H1 (cell line): Measurements from ENCODE around the gene CDC27. TPM values are rescaled to one million over a fixed set of nuclear protein-coding genes. Genes with fewer than 3 reads are reported as not detected.

Source experiments
- CTCF ChIA-PET: fragments of 300-600 bp; sonication (Branson Sonifier 250); formaldehyde crosslinking; loops from one replicate; lab custom pipeline; 2021; ENCODE audit not compliant: partially characterized antibody; lab: Charles Lee
- POLR2A ChIA-PET: fragments of 300-600 bp; sonication (Branson Sonifier 250); formaldehyde crosslinking; loops from one replicate; lab custom pipeline; 2021; ENCODE audit warnings: inconsistent platforms; ENCODE audit not compliant: partially characterized antibody; lab: Charles Lee
- DNase-seq, 2 experiments: peaks; one replicate each; pipeline versions ENCODE4 v3.0.0 to v3.0.0-alpha.2; 2010 to 2022; ENCODE audit warnings: low spot score in 2 of 2, low read depth in 1 of 2, mixed read lengths in 1 of 2
- FAIRE-seq: peaks from 2 replicates; lab custom pipeline; 2011; peaks lifted over from hg19 to GRCh38; lab: Jason Lieb, UNC
- H2AFZ ChIP-seq: 2 replicates; pipeline ENCODE4 v1.8.1; 2012; ENCODE audit warnings: low read length, inconsistent platforms
- H2AK5ac ChIP-seq: 2 replicates; pipeline ENCODE4 v1.6.1; 2013; ENCODE audit warnings: low read depth, low read length
- H2BK120ac ChIP-seq: replicated peaks from 2 replicates; pipeline ENCODE3; 2013; ENCODE audit warnings: low read depth, low read length, inconsistent platforms
- H2BK12ac ChIP-seq: 2 replicates; pipeline ENCODE4 v1.6.1; 2013; ENCODE audit warnings: low read depth, low read length
- H2BK15ac ChIP-seq: 2 replicates; pipeline ENCODE4 v1.6.1; 2013; ENCODE audit warnings: low read length
- H2BK20ac ChIP-seq: 2 replicates; pipeline ENCODE4 v1.6.1; 2013; ENCODE audit warnings: low read length
- H2BK5ac ChIP-seq: 2 replicates; pipeline ENCODE4 v1.6.1; 2013; ENCODE audit warnings: low read depth, low read length
- H3K14ac ChIP-seq: 2 replicates; pipeline ENCODE4 v1.6.1; 2013; ENCODE audit warnings: inconsistent platforms; ENCODE audit not compliant: insufficient read length
- H3K18ac ChIP-seq: 2 replicates; pipeline ENCODE4 v1.6.1; 2013; ENCODE audit warnings: low read length; ENCODE audit errors: extremely low read depth
- H3K23ac ChIP-seq: 2 replicates; pipeline ENCODE4 v1.6.1; 2013; ENCODE audit warnings: inconsistent platforms; ENCODE audit not compliant: insufficient read length
- H3K23me2 ChIP-seq: 2 replicates; pipeline ENCODE4 v1.6.1; 2013; ENCODE audit warnings: low read depth, low read length
- H3K27ac ChIP-seq: 2 replicates; pipeline ENCODE4 v1.6.1; 2011; ENCODE audit warnings: low read depth, low read length, inconsistent platforms
- H3K27me3 ChIP-seq, 4 experiments: replicated peaks in 1 of 4; 1 replicate in 1 of 4; 2 replicates in 3 of 4; pipeline versions ENCODE4 v1.6.1 to v1.8.1; 2011 to 2013; ENCODE audit warnings: low read length in 3 of 4, mild to moderate bottlenecking in 3 of 4, inconsistent platforms in 2 of 4, mixed read lengths in 2 of 4, moderate library complexity in 1 of 4; ENCODE audit not compliant: control insufficient read depth in 3 of 4, insufficient read depth in 3 of 4; ENCODE audit errors: extremely low read depth in 1 of 4
- H3K36me3 ChIP-seq, 4 experiments: 2 replicates each; pipeline versions ENCODE4 v1.6.1 to v1.8.1; 2011 to 2013; ENCODE audit warnings: mild to moderate bottlenecking in 4 of 4, low read length in 3 of 4, moderate library complexity in 2 of 4, control low read depth in 1 of 4, inconsistent platforms in 1 of 4; ENCODE audit not compliant: insufficient read depth in 4 of 4, control insufficient read depth in 2 of 4
- H3K4ac ChIP-seq: replicated peaks from 2 replicates; pipeline ENCODE3; 2013; ENCODE audit warnings: low read length, low read depth, mixed read lengths, inconsistent platforms; ENCODE audit not compliant: insufficient read length
- H3K4me1 ChIP-seq, 4 experiments: replicated peaks in 1 of 4; 1 replicate in 1 of 4; 2 replicates in 3 of 4; pipeline versions ENCODE4 v1.6.1 to v1.8.1; 2011 to 2013; ENCODE audit warnings: low read length in 3 of 4, inconsistent platforms in 2 of 4, mixed read lengths in 1 of 4; ENCODE audit not compliant: insufficient read depth in 4 of 4, control insufficient read depth in 3 of 4
- H3K4me2 ChIP-seq, 2 experiments: 2 replicates each; pipeline versions ENCODE4 v1.6.1 to v1.8.1; 2011 to 2013; ENCODE audit warnings: low read depth in 2 of 2, low read length in 2 of 2, control low read depth in 1 of 2, inconsistent platforms in 1 of 2, mild to moderate bottlenecking in 1 of 2; ENCODE audit not compliant: insufficient read depth in 1 of 2
- H3K4me3 ChIP-seq, 4 experiments: fragments of 200-600, 300-600 bp in 1 of 4; sonication (generic), shearing (Covaris generic), sonication (Bioruptor Twin) in 1 of 4; 2 replicates each; pipeline versions ENCODE4 v1.5.1 to v1.8.1; 2011 to 2016; ENCODE audit warnings: low read length in 4 of 4, low read depth in 3 of 4, control low read depth in 2 of 4, inconsistent platforms in 2 of 4, mild to moderate bottlenecking in 2 of 4, mixed read lengths in 1 of 4, moderate library complexity in 1 of 4; ENCODE audit not compliant: insufficient read depth in 2 of 4; ENCODE audit errors: extremely low read depth in 1 of 4
- H3K56ac ChIP-seq: replicated peaks from 2 replicates; pipeline ENCODE3; 2013; ENCODE audit warnings: low read depth, mild to moderate bottlenecking, mixed read lengths, low read length, inconsistent platforms; ENCODE audit not compliant: insufficient read length
- H3K79me1 ChIP-seq: 2 replicates; pipeline ENCODE4 v1.6.1; 2013; ENCODE audit warnings: low read depth, low read length, control low read depth
- H3K79me2 ChIP-seq, 2 experiments: 2 replicates each; pipeline versions ENCODE4 v1.6.1 to v1.8.1; 2012 to 2013; ENCODE audit warnings: low read length in 2 of 2, mild to moderate bottlenecking in 2 of 2, inconsistent platforms in 1 of 2; ENCODE audit not compliant: insufficient read depth in 2 of 2, control insufficient read depth in 1 of 2
- H3K9ac ChIP-seq, 4 experiments: replicated peaks in 1 of 4; 1 replicate in 1 of 4; 2 replicates in 3 of 4; pipeline versions ENCODE4 v1.6.1 to v1.8.1; 2011 to 2013; ENCODE audit warnings: low read depth in 3 of 4, low read length in 3 of 4, control low read depth in 2 of 4, mild to moderate bottlenecking in 2 of 4, moderate library complexity in 2 of 4, inconsistent platforms in 1 of 4; ENCODE audit errors: extremely low read depth in 1 of 4
- H3K9me3 ChIP-seq, 2 experiments: 2 replicates each; pipeline versions ENCODE4 v1.6.1 to v1.8.1; 2012 to 2013; ENCODE audit warnings: mild to moderate bottlenecking in 2 of 2, moderate library complexity in 2 of 2, control low read depth in 1 of 2, inconsistent platforms in 1 of 2, low read depth in 1 of 2, low read length in 1 of 2, mixed read lengths in 1 of 2; ENCODE audit not compliant: insufficient read depth in 2 of 2
- H4K20me1 ChIP-seq, 2 experiments: replicated peaks in 1 of 2; 2 replicates each; pipeline versions ENCODE3 to v1.8.1; 2011 to 2013; ENCODE audit warnings: inconsistent platforms in 2 of 2, low read length in 2 of 2, mild to moderate bottlenecking in 1 of 2; ENCODE audit not compliant: insufficient read depth in 2 of 2, control insufficient read depth in 1 of 2
- H4K5ac ChIP-seq: 2 replicates; pipeline ENCODE4 v1.6.1; 2013; ENCODE audit warnings: low read length, low read depth, mixed read lengths, inconsistent platforms; ENCODE audit not compliant: insufficient read length
- H4K8ac ChIP-seq: 2 replicates; pipeline ENCODE4 v1.8.0; 2013; ENCODE audit warnings: mild to moderate bottlenecking, moderate library complexity, low read length, inconsistent platforms; ENCODE audit not compliant: insufficient read depth; ENCODE audit errors: extremely low read depth
- H4K91ac ChIP-seq: replicated peaks from 2 replicates; pipeline ENCODE3; 2013; ENCODE audit warnings: low read length, mixed read lengths, inconsistent platforms; ENCODE audit not compliant: insufficient read length
- BRCA1 ChIP-seq: IDR thresholded peaks from 2 replicates; pipeline ENCODE4 v1.6.1; 2012; ENCODE audit warnings: low read depth, low read length, improper control_type of control experiment
- CBX8 ChIP-seq: fragments of 300-800, 300-1000 bp; sonication (generic); IDR thresholded peaks from 2 replicates; pipeline ENCODE4 v1.7.1; 2016; ENCODE audit warnings: low read depth, low read length, borderline replicate concordance
- CHD2 ChIP-seq: IDR thresholded peaks from 2 replicates; pipeline ENCODE4 v1.6.1; 2012; ENCODE audit warnings: low read length, improper control_type of control experiment
- HDAC2 ChIP-seq, 2 experiments: fragments of 300-600 bp in 1 of 2; sonication (generic) in 1 of 2; IDR thresholded peaks; 2 replicates each; pipeline ENCODE4 v1.6.1; 2011 to 2012; ENCODE audit warnings: low read depth in 2 of 2, low read length in 2 of 2, mild to moderate bottlenecking in 2 of 2, moderate library complexity in 2 of 2, borderline replicate concordance in 1 of 2, inconsistent platforms in 1 of 2
- JUND ChIP-seq: IDR thresholded peaks from 2 replicates; pipeline ENCODE4 v1.6.1; 2011; ENCODE audit warnings: mild to moderate bottlenecking, improper control_type of control experiment, low read length
- POU5F1 ChIP-seq: IDR thresholded peaks from 2 replicates; pipeline ENCODE4 v1.6.1; 2011; ENCODE audit warnings: low read depth, mild to moderate bottlenecking, low read length, moderate library complexity
- RAD21 ChIP-seq, 2 experiments: IDR thresholded peaks in 1 of 2; conservative IDR thresholded peaks in 1 of 2; 2 replicates each; pipeline ENCODE4 v1.6.1; 2011; ENCODE audit warnings: low read depth in 2 of 2, low read length in 2 of 2, improper control_type of control experiment in 1 of 2, inconsistent platforms in 1 of 2, mild to moderate bottlenecking in 1 of 2, moderate library complexity in 1 of 2
- SP4 ChIP-seq: IDR thresholded peaks from 2 replicates; pipeline ENCODE4 v1.6.1; 2012; ENCODE audit warnings: low read length, inconsistent platforms
- TAF1 ChIP-seq: IDR thresholded peaks from 2 replicates; pipeline ENCODE4 v1.6.1; 2011; ENCODE audit warnings: mild to moderate bottlenecking, low read depth, low read length
- YY1 ChIP-seq: IDR thresholded peaks from 2 replicates; pipeline ENCODE4 v1.6.1; 2011; ENCODE audit warnings: low read depth, mild to moderate bottlenecking, low read length
- WGBS, 2 experiments: shearing (Covaris generic) in 1 of 2; methylation state at CpG; one replicate each; pipeline versions ENCODE4 v1.1.6 to v1.1.7; 2013 to 2015; ENCODE audit warnings: low lambda C conversion rate in 2 of 2, mixed read lengths in 2 of 2, inconsistent platforms in 1 of 2, low coverage in 1 of 2, missing lambda C conversion rate in 1 of 2; ENCODE audit not compliant: insufficient replicate concordance in 2 of 2, insufficient coverage in 1 of 2, insufficient read length in 1 of 2; ENCODE audit errors: extremely low coverage in 1 of 2, missing lambda C conversion rate in 1 of 2; 5-methylcytosine and 5-hydroxymethylcytosine counted together
- polyA plus RNA-seq, 7 experiments: library from polyadenylated mRNA; depleted of rRNA in 3 of 7; stranded (reverse) in 5 of 7; unstranded in 2 of 7; fragments of >200 nt in 5 of 7; fragments of 200-250 nt in 2 of 7; gene quantifications; 1 replicate in 5 of 7; 2 replicates in 1 of 7; 4 replicates in 1 of 7; pipeline versions ENCODE4 v1.2.1 to v1.2.3, GENCODE V29; 2011 to 2013; ENCODE audit warnings: missing spikeins in 2 of 7, mixed read lengths in 2 of 7
- total RNA-seq: library from RNA; stranded (reverse); fragmentation: NEBNext Ultra II Directional; extraction: Animal tissue kit (Norgen Biotek cat#: 25700); gene quantifications from 2 replicates; pipeline ENCODE4 v1.2.1, GENCODE V29; 2021

Gene CDC27
- total and polyA plus RNA-seq, 2 of the 8 experiments (the other 6 are each of a cell fraction or from before 2014, with no cell fraction given): 41.9 to 87.5 TPM

- no peak for FAIRE-seq
- CTCF ChIA-PET: interaction anchor here (0.6 kb wide), 1 partner anchor 64 kb away, joined by 3 read pairs; no protein-coding TSS in a partner anchor
- H3K27ac ChIP-seq: no peak overlapping the region
These were observed 25.8 kb upstream of the CDC27 start for GRCh38 chr17:47214931-47215330.

More at GRCh38 chr17:47214931-47215330, 25.8 kb upstream of the CDC27 start:
- H3K18ac ChIP-seq: no peak overlapping the region
- H3K79me2 ChIP-seq: no peaks in the 10 kb centered on the region
- no peaks in the 10 kb centered on the region for H3K4me1 ChIP-seq
- no peaks in the 10 kb centered on the region for H4K20me1 ChIP-seq
- H4K5ac ChIP-seq: no peak overlapping the region
- H3K27me3 ChIP-seq: peaks cover 0 to 2% (median 0%) of the 10 kb centered on the region in 4 experiments; a peak in 1 of 7 replicates
- no peak overlapping the region for H3K4me2 ChIP-seq
- no peak overlapping the region for H3K4ac ChIP-seq
- H3K23ac ChIP-seq: no peak overlapping the region
- H3K36me3 ChIP-seq: no peaks in the 10 kb centered on the region
- H3K4me3 ChIP-seq: no peak overlapping the region
- H3K23me2 ChIP-seq: no peaks in the 10 kb centered on the region
- H2BK5ac ChIP-seq: no peak overlapping the region
- H4K8ac ChIP-seq: no peak overlapping the region
- no peak overlapping the region for H4K91ac ChIP-seq
- 85% methylated on average over 3 of the region's 3 CpGs; no CpG with 5 or more reads in 1 of the 2 experiments for WGBS, 2 experiments
- no peak overlapping the region for H2AK5ac ChIP-seq
- H2BK120ac ChIP-seq: no peak overlapping the region
- H3K9ac ChIP-seq: no peak overlapping the region
- H3K14ac ChIP-seq: no peak overlapping the region
- no peak overlapping the region for H2AFZ ChIP-seq
- H3K9me3 ChIP-seq: no peaks in the 10 kb centered on the region
- H2BK15ac ChIP-seq: no peak overlapping the region
- no peak overlapping the region for H2BK12ac ChIP-seq
- no peak for DNase-seq
- H2BK20ac ChIP-seq: no peak overlapping the region
- no peaks in the 10 kb centered on the region for H3K79me1 ChIP-seq
- TF ChIP-seq YY1 (no peak), TAF1 (no peak), JUND (no peak), BRCA1 (no peak), CHD2 (no peak), HDAC2 (IDR thresholded peaks at IDR 0.05; ENCODE audit: borderline replicate concordance in 1 of 2, low read depth in 2 of 2, low read length in 2 of 2) (no peak), RAD21 (IDR thresholded peaks at IDR 0.05 in 1 of 2, conservative IDR thresholded peaks at IDR 0.05 in 1 of 2; ENCODE audit: low read depth in 2 of 2, low read length in 2 of 2) (no peak), POU5F1 (no peak), CBX8 (no peak), SP4 (no peak)
- TF ChIP-seq, all 59 proteins: peak for 0
- H3K56ac ChIP-seq: no peak overlapping the region
- POLR2A ChIA-PET: no interaction called here
